ENCODE results near the gene TMCO1.
A peak's percentile ranks its signal among the peaks of the same experiment; 100 is the strongest.
"Not testable (repeated sequence)": the region's sequence is repeated elsewhere in the genome, so short reads cannot be mapped to it uniquely, and the experiment has no call there.

TMCO1 gene

GRCh38 chr1:165747632-165748447, 20.8 kb downstream of the TMCO1 start:
- Histone ChIP-seq H3K27me3 (ENCODE audit: insufficient read depth, low read length) (no peaks in the 10 kb centered on the region), H3K79me2 (ENCODE audit: control insufficient read depth, insufficient read depth, low read length, unreplicated experiment) (no peaks in the 10 kb centered on the region), H3K4me1 (ENCODE audit: control insufficient read depth, insufficient read depth, low read length, unreplicated experiment) (no peaks in the 10 kb centered on the region), H3K27ac (ENCODE audit: low read depth, low read length) (no peak overlapping the region), H3K4me3 (ENCODE audit: low read depth, low read length) (no peak overlapping the region), H2AFZ (ENCODE audit: low read length, unreplicated experiment) (no peak overlapping the region), H3K36me3 (ENCODE audit: insufficient read depth, low read length) (peaks cover 14% of the 10 kb centered on the region)

GRCh38 chr1:165744913-165745312, 23.8 kb downstream of the TMCO1 start:
- peaks cover 27% of the 10 kb centered on the region for H3K36me3 ChIP-seq (ENCODE audit: insufficient read depth, low read length)
- not testable (repeated sequence) for H3K79me2 ChIP-seq (ENCODE audit: control insufficient read depth, insufficient read depth, low read length, unreplicated experiment); H3K27me3 ChIP-seq (ENCODE audit: insufficient read depth, low read length); H3K27ac ChIP-seq (ENCODE audit: low read depth, low read length); H3K4me3 ChIP-seq (ENCODE audit: low read depth, low read length); H3K4me1 ChIP-seq (ENCODE audit: control insufficient read depth, insufficient read depth, low read length, unreplicated experiment); H2AFZ ChIP-seq (ENCODE audit: low read length, unreplicated experiment)

DNA sequence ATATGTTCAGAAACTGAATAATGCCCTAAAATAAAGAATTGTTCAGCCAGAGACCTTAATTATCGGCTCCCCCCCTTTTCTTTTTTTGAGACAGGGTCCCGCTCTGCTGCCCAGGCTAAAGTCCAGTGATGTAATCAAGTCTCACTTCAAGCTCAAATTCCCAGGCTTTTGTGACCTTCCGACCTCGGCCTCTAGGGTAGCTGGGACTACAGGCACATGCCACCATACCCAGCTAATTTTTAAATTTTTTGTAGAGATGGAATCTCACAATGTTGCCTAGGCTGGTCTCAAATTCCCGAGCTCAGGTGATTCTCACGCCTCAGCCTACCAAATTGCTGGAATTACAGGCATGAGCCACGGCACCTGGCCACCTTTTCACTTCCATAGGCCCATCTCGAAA, 26.5 kb downstream of the TMCO1 start:
- Histone ChIP-seq H3K36me3 (ENCODE audit: insufficient read depth, low read length) (peaks cover 27% of the 10 kb centered on the region), H2AFZ (ENCODE audit: low read length, unreplicated experiment) (no peak overlapping the region), H3K79me2 (ENCODE audit: control insufficient read depth, insufficient read depth, low read length, unreplicated experiment) (no peaks in the 10 kb centered on the region), H3K4me1 (ENCODE audit: control insufficient read depth, insufficient read depth, low read length, unreplicated experiment) (peaks cover 7% of the 10 kb centered on the region), H3K4me3 (ENCODE audit: low read depth, low read length) (no peak overlapping the region), H3K27me3 (ENCODE audit: insufficient read depth, low read length) (no peaks in the 10 kb centered on the region), H3K27ac (ENCODE audit: low read depth, low read length) (no peak overlapping the region)

DNA sequence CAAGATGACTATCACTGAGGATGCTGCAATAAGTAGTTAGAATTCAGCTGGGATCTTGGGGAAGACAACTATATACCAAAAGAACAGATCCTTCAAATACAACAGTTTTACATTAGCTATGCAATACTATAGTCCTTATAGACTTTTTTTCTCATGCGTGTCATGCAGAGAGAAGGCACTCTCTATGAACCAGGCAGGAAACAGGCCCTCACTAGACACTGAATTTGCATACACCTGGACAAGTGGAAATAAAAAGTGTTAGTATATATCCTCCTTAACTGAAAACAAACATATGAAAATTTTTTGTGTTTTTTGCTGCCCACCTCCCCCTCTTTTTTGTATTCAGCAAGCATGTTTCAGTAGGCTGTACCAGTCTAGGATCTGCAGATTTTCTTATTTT, 29.9 kb downstream of the TMCO1 start:
- peaks cover 7% of the 10 kb centered on the region for H3K79me2 ChIP-seq (ENCODE audit: control insufficient read depth, insufficient read depth, low read length, unreplicated experiment)
- no peaks in the 10 kb centered on the region for H3K27me3 ChIP-seq (ENCODE audit: insufficient read depth, low read length)
- H3K4me3 ChIP-seq (ENCODE audit: low read depth, low read length), result no peak overlapping the region
- H3K27ac ChIP-seq (ENCODE audit: low read depth, low read length), result 0 out of 2 replicates have a peak overlapping the region, but pooled peaks have one; percentile 8
- H3K4me1 ChIP-seq (ENCODE audit: control insufficient read depth, insufficient read depth, low read length, unreplicated experiment), result peaks cover 12% of the 10 kb centered on the region
- peaks cover 25% of the 10 kb centered on the region for H3K36me3 ChIP-seq (ENCODE audit: insufficient read depth, low read length)
- no peak overlapping the region for H2AFZ ChIP-seq (ENCODE audit: low read length, unreplicated experiment)

DNA sequence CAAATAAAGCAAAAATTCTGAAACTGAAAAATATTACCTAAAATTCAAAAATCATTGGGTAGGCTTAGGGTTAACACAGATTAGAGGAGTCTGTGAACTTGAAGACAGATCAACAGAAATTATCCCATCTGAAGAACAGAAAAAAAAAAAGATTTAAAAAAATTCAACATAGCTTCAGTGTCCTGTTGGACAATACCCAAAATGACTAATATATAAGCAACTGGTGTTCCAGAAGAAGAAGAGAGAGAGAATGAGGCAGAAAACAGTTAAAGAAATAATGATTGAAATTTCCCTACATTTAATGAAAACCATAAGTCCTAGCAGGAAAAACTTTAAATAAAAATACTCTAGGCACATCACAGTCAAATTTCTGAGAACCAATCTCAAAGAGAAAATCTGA, 31.5 kb downstream of the TMCO1 start:
- peaks cover 7% of the 10 kb centered on the region for H3K79me2 ChIP-seq (ENCODE audit: control insufficient read depth, insufficient read depth, low read length, unreplicated experiment)

GRCh38 chr1:165734906-165735305, 33.8 kb downstream of the TMCO1 start:
- Histone ChIP-seq H3K4me3 (ENCODE audit: low read depth, low read length) (no peak overlapping the region), H2AFZ (ENCODE audit: low read length, unreplicated experiment) (no peak overlapping the region), H3K27ac (ENCODE audit: low read depth, low read length) (no peak overlapping the region), H3K4me1 (ENCODE audit: control insufficient read depth, insufficient read depth, low read length, unreplicated experiment) (peaks cover 12% of the 10 kb centered on the region), H3K79me2 (ENCODE audit: control insufficient read depth, insufficient read depth, low read length, unreplicated experiment) (peaks cover 7% of the 10 kb centered on the region), H3K36me3 (ENCODE audit: insufficient read depth, low read length) (peaks cover 10% of the 10 kb centered on the region; the same call in 1 of the 2 replicates), H3K27me3 (ENCODE audit: insufficient read depth, low read length) (no peaks in the 10 kb centered on the region)

More for the DNA sequence above, 31.5 kb downstream of the TMCO1 start:
- Histone ChIP-seq H3K4me1 (ENCODE audit: control insufficient read depth, insufficient read depth, low read length, unreplicated experiment) (peaks cover 12% of the 10 kb centered on the region), H3K4me3 (ENCODE audit: low read depth, low read length) (no peak overlapping the region), H3K36me3 (ENCODE audit: insufficient read depth, low read length) (peaks cover 20% of the 10 kb centered on the region; the same call in 1 of the 2 replicates), H2AFZ (ENCODE audit: low read length, unreplicated experiment) (no peak overlapping the region), H3K27ac (ENCODE audit: low read depth, low read length) (peak overlapping the region; percentile 40; the same call in 1 of the 2 replicates), H3K27me3 (ENCODE audit: insufficient read depth, low read length) (no peaks in the 10 kb centered on the region)

- Histone ChIP-seq H3K4me1 (ENCODE audit: control insufficient read depth, insufficient read depth, low read length, unreplicated experiment) (no peaks in the 10 kb centered on the region), H3K79me2 (ENCODE audit: control insufficient read depth, insufficient read depth, low read length, unreplicated experiment) (no peaks in the 10 kb centered on the region), H3K4me3 (ENCODE audit: low read depth, low read length) (no peak overlapping the region), H2AFZ (ENCODE audit: low read length, unreplicated experiment) (no peak overlapping the region), H3K27me3 (ENCODE audit: insufficient read depth, low read length) (no peaks in the 10 kb centered on the region), H3K36me3 (ENCODE audit: insufficient read depth, low read length) (0 out of 2 replicates have a peak, but pooled peaks cover 4% of the 10 kb centered on the region), H3K27ac (ENCODE audit: low read depth, low read length) (no peak overlapping the region)
Observed at GRCh38 chr1:165726841-165727240, 41.8 kb downstream of the TMCO1 start.

DNA sequence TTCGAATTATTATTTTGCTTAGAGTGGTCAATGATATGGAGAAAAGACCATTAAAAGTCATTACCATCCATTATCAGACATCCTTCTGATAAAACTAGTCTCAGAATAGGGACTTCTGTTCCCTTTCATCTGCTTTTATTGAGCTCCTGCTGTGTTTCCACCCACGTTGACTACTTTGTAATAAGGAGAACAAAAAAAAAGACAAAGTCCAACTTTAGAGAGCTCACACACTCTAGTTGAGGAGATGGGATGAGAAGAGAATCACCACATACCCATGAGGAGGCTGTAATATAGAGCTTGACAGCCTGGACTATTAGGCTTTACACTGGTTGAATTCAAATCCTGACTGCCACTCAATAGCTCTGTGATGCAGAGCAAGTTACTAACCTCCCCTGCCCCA, 42.5 kb downstream of the TMCO1 start:
- H3K36me3 ChIP-seq (ENCODE audit: insufficient read depth, low read length), result 0 out of 2 replicates have a peak, but pooled peaks cover 4% of the 10 kb centered on the region
- no peaks in the 10 kb centered on the region for H3K27me3 ChIP-seq (ENCODE audit: insufficient read depth, low read length)
- H3K4me3 ChIP-seq (ENCODE audit: low read depth, low read length), result no peak overlapping the region
- H3K79me2 ChIP-seq (ENCODE audit: control insufficient read depth, insufficient read depth, low read length, unreplicated experiment), result no peaks in the 10 kb centered on the region
- H2AFZ ChIP-seq (ENCODE audit: low read length, unreplicated experiment), result no peak overlapping the region
- H3K4me1 ChIP-seq (ENCODE audit: control insufficient read depth, insufficient read depth, low read length, unreplicated experiment), result no peaks in the 10 kb centered on the region
- no peak overlapping the region for H3K27ac ChIP-seq (ENCODE audit: low read depth, low read length)

DNA sequence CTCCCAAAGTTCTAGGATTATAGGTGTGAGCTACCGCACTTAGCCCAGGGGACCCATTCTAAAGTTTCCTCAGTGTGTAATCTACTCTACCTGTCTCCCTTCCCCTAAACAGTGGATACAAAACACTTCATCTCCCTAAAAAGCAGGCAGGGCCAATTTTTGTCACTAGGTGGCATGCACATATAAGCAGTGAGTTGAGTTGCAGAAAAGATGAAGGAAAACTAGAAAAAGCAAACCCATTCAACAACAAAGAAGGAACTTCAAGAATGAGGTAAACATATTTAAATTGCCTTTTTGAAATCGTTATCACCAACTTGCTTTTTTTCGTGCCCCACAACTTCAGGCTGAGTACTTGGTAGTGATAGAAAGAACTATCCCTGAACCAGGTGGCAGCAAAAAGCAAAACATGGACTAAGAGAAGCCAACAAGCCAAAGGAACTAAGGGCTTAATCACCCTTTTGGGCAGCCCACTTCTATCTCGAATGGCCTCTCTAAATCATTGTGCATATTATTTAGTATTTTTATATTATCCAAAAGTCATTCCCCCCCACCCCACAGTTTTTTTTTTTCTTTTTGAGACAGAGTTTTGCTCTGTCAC, 50.7 kb downstream of the TMCO1 start:
- Histone ChIP-seq H3K27me3 (ENCODE audit: insufficient read depth, low read length) (no peaks in the 10 kb centered on the region), H3K79me2 (ENCODE audit: control insufficient read depth, insufficient read depth, low read length, unreplicated experiment) (no peaks in the 10 kb centered on the region), H2AFZ (ENCODE audit: low read length, unreplicated experiment) (peak overlapping the region; percentile 31), H3K27ac (ENCODE audit: low read depth, low read length) (no peak overlapping the region), H3K36me3 (ENCODE audit: insufficient read depth, low read length) (no peaks in the 10 kb centered on the region), H3K4me3 (ENCODE audit: low read depth, low read length) (no peak overlapping the region), H3K4me1 (ENCODE audit: control insufficient read depth, insufficient read depth, low read length, unreplicated experiment) (no peaks in the 10 kb centered on the region)

- H3K4me3 ChIP-seq (ENCODE audit: low read depth, low read length); H3K4me1 ChIP-seq (ENCODE audit: control insufficient read depth, insufficient read depth, low read length, unreplicated experiment): not testable (repeated sequence)
Observed at GRCh38 chr1:165716265-165717051, 52.2 kb downstream of the TMCO1 start.

More at GRCh38 chr1:165716265-165717051, 52.2 kb downstream of the TMCO1 start:
- not testable (repeated sequence) for H3K36me3 ChIP-seq (ENCODE audit: insufficient read depth, low read length); H3K79me2 ChIP-seq (ENCODE audit: control insufficient read depth, insufficient read depth, low read length, unreplicated experiment); H2AFZ ChIP-seq (ENCODE audit: low read length, unreplicated experiment); H3K27ac ChIP-seq (ENCODE audit: low read depth, low read length); H3K27me3 ChIP-seq (ENCODE audit: insufficient read depth, low read length)

All from ACC112 (cell line).